GM21786 (cell line): ENCODE results near the gene GNA14.
"Not testable (repeated sequence)": the region's sequence is repeated elsewhere in the genome, so short reads cannot be mapped to it uniquely, and the experiment has no call there.

ENCODE experiments used
- ATAC-seq: cut with Tn5 transposase; IDR thresholded peaks from one replicate; pipeline ENCODE4 v1.9.1; 2021; ENCODE audit not compliant: unreplicated experiment

GNA14 gene

DNA sequence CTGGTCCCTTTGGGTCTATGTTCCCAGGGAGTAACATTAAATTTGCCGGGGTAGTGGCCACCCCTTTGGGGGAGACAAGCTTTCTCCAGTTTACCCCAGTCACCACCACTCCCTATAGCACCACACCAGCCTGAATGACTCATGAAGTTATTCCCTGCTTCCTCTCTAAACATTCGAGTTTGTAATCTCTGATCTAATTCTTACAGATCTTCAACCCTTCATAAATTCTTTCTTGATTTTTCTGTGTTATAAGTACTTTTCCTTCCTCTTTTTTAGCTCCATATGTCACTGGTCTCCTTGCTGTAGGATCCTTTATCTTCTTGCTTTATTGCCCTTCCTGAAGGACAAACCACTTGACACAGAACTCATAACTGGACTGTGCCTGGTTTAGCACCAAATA, 55.6 kb downstream of the GNA14 start:
- ATAC-seq, result no peak

DNA sequence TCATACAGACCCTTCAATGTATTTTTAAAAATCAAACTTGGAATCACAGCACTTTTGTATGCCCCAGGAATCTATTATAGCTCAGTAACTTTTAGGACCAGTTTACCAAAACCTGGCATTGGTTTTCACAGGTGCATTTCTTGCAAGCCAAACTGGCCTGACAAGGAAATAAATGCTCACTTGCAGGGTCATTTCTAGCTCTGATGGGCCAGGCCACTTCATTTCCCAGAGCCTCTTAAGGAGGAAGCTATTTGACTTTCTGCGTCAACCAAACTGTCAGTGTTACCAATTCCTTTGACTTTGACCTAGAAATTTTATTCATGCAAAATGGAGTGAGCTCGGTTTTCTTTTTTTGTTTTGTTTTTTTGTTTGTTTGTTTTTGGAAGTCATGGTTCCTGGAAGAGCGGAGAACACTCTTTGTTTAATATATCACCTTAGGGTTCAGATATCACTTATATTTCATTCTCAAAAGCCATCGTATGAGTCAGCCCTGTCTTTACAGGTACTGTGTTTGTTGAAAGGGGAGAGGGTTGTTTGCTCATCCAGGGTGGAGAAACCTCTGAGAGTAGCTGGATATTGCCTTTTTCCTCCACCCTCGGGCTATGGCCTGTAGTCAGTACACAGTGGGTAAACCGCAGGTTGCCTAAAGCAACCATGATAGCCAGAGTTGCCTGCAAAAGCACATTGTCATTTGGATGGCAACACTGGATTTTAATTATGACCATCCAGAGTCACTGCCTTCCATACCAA, 58.9 kb downstream of the GNA14 start:
- no peak for ATAC-seq

DNA sequence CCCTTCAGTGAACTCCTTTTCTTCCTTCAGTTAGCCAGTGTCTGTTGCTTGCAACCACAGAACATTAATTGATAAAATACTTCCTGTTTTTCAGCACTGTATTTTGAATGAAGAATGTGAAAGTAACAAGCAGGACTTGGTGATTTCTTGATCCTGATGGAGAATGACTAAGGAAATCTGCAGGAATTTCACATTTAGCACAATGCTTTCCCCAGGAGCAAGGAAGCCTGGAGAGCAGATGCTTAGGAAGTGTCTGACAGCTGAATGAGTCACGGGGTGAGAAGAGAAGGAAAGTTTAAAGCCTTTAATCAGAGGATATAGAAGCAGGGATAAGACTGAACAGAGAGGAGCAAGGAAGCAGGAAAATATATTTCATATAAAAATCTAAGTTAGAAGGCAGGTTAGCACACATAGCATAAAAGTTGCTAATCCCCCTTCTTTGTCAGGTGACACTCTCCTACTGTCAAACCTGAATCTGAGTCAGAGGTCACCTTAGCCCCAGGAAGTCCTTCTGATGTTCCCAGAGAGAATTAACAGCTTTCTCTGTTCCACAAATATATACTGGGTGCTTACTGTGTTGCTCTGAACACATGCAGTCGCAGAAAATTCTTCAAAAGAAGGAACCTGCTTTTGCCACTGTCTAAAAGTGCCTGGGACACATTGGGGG, 59.7 kb downstream of the GNA14 start:
- no peak for ATAC-seq

DNA sequence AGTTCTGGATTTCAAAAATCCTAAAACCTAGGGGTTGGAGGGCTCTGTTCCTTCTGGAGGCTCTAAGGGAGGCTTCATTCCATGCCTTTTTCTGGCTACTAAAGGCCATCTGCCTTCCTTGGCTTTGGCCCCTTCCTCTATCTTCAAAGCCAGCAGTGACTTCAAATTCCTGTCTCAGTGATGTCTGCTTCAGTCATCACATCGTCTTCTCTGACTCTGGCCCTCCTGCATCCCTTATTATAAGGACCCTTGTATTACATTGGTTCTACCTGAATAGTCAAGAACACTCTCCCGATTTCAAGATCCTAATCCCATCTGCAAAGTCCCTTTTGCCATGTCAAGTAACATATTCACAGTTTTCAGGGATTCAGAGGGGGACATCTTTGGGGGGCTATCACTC, 60.3 kb downstream of the GNA14 start:
- ATAC-seq, result no peak

DNA sequence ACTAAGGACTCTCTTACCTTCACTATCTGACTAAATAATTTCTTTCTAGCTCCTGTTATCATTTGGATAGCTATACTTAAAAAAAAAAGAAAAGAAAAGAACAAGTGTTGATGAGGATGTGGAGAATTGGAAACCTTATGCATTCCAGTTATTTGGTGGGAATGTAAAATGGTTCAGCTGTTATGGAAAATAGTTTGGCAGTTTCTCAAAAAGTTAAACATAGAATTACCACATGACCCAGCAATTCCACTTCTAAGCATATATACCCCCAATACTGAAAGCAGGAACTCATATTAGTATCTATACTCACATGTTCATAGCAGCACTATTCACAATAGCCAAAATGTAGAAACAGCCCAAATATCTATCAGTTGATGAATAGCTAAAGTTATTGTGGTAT, 61.1 kb downstream of the GNA14 start:
- no peak for ATAC-seq

DNA sequence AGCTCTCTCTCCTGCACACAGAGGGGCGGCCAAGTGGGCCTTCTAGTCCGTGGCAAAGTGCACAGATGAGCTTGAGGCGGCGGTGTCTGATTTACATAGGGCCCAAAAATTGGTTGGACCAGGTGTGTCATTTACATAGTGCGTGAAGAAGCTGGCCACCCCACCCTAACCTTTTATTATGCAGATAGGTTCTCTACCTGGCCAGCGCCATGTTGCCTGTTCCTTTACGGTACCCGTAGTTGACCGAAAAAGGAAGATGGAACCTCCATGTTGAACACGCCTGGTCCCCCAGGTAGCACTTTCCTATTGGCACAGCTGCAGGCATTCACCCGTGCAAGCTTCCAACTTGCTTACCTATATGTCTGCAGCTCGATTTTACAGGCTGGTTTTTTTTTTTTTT, 61.5 kb downstream of the GNA14 start:
- no peak for ATAC-seq

DNA sequence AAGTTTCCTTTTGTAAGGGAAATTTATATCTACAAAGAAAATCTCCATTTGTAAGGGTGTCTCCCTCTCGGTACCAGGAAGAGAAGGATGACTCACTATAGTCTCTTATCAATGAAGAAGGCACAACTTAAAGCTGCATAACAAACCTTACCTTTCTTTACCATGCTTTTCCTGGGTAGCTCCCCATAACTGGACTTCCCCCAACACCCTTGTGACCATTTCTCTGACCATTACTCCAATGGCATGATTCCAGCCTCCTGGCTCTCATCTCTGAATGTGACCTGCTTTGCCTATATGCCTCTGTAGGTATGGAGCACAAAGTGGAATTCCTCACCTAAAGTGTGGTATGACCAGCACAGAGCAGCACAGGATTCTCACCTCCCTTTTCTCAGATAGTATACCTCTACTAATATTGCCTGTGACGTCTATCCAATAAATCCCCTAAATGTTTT, 62.8 kb downstream of the GNA14 start:
- no peak for ATAC-seq

DNA sequence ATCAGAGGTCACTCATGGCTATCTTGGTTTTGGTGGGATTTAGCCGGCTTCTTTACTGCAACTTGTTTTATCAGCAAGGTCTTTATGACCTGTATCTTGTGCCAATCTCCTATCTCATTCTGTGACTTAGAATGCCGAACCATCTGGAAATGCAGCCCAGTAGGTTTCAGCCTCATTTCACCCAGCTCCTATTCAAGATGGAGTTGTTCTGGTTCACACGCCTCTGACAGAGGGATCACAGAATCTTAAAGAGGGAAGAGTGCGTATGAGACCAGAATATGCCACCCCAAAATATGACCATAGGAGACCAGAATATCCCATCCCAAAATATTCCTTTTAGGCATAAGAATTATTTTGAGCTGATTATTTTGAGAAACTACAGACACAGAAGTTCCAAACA, 63.2 kb downstream of the GNA14 start:
- not testable (repeated sequence) for ATAC-seq

DNA sequence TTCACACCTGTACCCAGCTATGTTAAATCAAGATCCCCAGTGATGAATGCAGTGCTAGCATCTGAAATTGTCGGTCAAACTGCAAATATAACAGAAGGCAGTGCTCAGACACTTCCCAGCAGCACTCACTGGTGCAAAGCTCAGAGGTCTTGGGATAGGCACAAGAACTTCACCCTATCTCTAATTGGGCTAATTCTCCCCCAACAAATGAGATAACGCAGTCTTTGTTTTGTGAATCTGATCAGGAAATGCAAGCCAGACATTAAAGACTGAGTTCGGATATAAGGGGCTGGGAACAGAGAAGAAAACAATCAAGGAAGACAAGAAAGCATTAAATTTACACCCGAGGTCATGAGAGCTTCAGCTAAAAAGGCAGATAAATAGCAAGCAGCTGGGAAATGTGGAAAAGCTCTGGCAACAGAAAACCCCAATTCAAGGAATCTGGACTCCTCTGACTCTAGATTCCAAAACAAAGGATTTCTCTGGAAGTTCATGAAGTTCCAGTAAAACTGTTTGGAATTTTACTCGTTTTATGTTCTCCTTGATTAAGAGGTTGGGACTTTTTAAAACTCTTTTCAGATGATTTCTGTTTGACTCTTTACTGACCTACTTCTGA, 65.1 kb downstream of the GNA14 start:
- no peak for ATAC-seq

DNA sequence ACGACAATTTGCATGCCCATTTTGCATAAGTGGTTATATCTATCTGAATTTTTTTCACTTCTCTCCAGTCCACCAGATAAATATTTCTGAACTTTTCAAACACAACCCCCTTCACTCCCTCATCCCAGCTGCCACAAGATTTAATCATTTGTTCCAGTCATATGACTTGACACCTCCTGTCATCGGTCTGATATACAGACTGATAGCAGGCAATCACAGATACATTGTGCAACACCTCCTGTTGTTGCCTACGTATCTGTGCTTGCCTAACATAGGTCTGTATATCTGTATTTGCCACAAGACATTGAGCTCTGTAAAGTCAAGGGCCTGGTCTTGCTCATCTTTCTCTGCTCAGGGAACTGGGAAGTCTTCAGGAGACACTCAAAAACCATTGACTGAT, 65.6 kb downstream of the GNA14 start:
- ATAC-seq, result no peak

DNA sequence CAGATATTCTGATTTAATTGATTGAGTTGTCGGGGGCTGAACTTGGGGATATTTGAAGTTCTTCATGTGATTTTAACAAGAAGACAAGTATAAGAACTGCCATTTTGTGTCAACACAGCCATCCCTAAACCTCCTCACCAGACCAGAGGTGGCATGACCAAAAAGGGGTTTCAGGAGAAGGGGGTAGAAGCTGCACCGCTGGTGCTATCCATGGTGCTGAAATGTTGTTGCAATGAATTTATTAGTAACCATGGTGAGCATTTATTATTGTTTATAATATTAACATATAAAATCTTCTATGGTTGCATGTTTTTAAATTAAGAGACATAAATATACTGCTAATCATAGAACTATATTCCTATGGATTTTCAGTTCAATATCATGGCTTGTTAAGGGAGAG, 72.3 kb downstream of the GNA14 start:
- no peak for ATAC-seq

DNA sequence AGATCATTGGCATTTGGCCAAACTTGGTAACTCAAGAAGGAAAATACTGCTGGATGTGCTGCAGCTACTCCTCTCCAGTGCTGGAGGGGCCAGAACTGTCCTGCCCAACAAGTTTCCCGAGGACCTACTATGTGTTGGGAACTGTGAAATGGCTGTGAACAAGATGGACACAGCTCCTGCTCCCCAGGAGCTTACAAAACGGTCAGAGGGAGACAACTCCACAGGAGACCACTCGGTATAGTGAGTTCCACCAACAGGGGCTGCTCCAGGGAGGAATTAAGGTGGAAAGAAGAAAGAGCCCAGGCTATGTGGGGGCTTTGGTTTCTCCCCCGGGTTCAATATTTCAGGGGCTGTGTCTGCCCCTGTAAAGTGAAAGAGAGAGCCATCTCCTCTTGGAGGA, 78.8 kb downstream of the GNA14 start:
- ATAC-seq, result no peak

DNA sequence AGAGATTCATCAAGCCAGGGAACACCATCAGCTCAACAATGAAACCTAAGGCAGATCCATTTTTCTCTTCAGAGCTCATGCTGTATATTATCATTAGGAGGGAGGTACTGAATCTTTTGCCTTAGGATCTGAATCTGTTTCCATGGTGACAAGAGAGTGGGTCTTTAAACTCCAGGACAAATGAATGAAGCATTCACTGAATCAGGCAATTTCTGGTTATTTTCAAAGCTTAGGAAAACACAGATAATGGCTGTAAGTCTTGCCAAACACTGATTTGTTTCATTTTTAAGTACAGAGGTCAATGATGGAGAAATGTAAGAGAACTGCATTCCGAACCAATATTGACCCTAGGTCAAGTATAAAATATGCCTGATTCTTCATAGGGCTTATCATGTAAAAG, 84.9 kb downstream of the GNA14 start:
- ATAC-seq, result no peak

DNA sequence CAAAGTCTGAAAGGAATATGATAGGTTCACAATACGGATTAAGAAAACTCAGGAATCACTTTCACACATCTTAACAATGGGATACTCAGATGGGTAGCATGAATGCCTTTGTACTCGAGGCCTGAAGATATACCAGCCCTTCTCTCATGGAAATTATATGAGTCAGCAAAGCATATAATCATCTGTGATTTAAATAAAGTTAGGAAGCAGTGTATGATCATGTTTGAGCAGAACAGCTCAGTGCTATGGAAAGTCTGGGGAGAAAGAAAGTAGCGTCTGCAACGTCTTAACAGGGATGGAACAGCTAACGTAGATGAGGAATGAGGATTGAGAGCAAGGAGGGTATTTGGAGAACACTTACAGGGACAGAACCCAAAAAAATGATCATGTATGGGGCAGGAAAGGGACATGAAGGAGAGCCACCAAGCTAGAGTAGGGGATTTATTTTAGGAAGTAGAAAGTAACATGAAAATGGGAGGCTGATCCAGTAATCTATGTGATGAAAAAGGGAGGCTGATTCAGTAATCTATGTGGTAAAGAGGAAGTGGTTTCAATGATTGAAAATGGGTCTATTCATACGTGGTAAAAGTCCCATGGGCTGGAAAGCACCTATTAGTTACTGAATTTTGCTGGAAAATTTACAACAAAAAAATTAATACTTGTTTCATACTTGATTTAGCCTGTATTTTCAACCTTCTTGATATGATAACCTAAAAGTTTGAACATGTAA, 85.9 kb downstream of the GNA14 start:
- no peak for ATAC-seq

DNA sequence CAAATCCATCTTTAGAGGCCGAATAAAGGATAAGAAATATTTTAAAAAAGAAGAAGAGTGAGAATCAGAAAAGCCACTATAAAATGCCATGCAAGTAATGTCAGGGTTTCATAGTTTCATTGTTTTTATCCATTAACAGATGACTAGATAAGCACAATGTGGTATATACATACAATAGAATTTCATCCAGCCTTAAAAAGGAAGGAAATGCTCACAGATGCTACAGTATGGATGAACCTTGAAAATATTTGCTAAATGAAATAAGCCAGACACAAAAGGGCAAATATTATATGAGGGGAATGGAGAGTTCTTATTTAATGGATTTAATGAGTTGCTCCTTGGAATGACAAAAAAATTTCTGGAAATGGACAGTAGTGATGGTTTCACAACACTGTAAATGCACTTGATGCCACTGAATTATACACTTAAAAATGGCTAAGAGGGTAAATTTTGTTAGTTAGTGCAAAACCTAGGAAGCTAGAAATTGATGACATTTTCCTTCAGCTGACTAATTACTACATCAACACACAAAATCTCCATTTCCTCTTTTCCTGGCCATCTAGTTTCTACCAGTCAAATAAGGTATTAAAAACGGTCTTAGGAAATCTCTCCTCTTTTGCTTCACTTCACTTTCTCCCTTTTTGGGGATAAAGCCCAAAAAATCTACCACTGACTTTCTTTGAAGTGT, 86.6 kb downstream of the GNA14 start:
- ATAC-seq, result no peak

DNA sequence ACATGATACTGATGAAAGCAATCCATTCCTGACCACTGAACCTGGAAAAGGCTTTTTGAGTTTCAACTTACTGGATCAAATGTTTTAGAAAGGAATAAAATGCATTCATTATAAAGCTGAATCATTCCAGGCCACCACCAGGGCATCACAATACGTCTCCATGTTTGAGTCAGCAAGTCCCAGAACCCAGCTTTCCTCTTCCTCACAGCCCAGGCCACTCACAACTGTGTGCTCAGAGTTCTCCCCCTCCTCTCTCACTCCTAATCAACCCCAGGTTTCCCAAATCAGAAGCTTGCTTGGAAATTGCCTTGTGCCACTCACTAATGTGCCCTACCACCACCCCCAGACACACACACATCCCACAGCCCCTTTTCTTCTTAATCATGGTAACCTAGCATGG, 91.7 kb downstream of the GNA14 start:
- no peak for ATAC-seq

DNA sequence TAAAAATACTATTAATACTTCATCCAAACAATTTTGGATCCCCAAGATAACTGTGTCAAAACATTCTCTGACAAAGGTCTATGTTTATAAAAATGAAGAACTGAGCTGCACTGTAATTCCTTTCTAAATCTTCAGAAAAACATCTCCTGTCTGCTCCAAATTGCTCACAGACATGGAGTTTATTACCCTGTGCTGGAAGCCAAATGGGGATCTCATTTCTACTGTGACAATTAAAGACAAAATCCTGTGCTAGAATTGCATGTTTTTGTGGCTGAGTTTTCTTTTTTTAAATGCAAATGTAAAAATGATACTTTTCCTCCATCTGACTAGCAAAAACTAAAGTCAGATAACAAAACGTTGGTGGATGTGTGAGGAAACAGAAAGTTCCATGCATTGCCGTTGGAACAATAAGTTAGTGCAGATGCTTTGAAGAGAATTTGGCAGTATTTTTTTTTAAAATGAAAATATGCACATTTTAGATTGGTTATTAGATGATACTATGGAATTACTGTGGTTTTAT, 93.5 kb downstream of the GNA14 start:
- no peak for ATAC-seq

DNA sequence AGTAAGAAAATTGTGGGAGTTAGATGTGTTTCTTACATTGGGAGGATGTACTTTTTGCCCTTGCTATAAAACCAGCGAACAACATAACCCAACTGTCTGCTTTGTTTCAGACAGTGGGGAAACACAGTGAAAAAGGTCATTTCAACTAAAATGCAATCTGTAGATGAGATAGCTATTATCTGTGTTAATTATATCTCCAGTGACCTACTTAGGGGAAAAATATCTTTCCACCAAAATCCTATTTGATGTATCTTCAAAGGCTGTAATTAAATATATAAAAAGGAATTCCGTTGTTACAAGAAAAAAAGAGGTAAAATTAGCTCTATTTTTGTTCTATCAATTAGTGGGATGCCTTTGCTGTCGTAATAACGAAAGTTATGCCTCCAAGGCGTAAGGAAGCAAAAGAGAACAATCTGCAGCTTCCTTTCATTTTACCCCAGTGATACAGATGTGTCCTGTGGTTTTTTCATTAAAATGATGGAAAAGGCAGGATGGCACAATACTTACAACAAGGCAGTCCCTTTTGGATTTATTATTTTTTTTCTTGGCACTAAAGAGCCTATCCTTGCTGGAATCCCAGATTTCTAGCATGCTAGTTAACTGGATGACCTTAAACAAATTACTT, 100.9 kb downstream of the GNA14 start:
- no peak for ATAC-seq

DNA sequence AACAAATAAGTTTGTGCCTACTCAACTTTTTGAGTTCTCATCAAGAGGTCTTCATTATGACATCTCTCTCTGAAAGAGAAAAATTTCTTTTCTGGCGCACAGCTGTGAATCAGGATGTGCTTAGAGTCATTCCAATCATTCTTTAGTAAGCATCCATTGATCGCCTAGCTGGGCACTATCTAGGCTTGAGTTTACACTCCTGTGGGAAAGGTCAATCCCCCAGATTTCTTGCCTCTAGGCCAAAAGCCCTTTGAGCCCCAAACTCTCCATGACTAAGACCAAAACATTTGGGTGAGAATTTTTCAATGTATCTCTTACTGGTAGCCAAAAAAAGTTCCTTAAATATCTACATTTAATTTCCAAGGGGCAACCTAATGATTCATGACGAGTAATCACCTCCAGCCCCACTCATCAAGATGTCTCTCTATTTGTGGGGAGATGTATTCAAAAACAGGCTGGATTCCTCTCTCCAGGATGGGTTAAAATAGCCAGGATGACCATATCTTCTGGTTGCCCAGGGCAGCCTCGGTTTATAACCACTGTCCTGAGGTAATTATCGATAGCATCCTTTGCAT, 101.7 kb downstream of the GNA14 start:
- no peak for ATAC-seq

DNA sequence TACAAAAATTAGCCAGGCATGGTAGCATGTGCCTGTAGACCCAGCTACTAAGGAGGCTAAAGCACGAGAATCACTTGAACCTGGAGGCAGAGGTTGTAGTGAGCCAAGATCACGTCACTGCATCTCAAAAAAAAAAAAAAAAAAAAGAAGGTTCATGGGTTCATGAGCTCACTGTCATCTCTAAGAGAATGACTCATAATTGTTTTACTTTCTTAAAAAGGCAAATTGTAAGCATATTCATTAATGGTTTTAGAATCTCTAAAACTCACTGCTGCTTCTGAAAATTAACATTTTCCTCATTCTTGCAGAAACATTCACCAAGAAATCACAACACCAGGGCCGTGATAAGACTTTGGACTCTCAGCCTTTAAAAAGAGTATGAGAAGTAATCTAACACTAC, 103.6 kb downstream of the GNA14 start:
- no peak for ATAC-seq
